ENCODE results near the gene PRPF38B. TPM values are rescaled to one million over a fixed set of nuclear protein-coding genes. Genes with fewer than 3 reads are reported as not detected.

PRPF38B gene
- polyA plus RNA-seq, 1 of the 3 experiments (the other 2 are of a cell fraction): 17.5 TPM

- Histone ChIP-seq H3K79me2 (ENCODE audit: insufficient read depth) (peaks cover 70% of the 10 kb centered on the region), H3K36me3 (replicated peaks in 1 of 2; ENCODE audit: control insufficient read depth in 1 of 2, insufficient read depth in 2 of 2, low read length in 1 of 2) (peaks cover 58 to 59% of the 10 kb centered on the region in 2 experiments), H3K9me2 (no peaks in the 10 kb centered on the region), H3F3A (replicated peaks; ENCODE audit: insufficient read depth) (peaks cover 11% of the 10 kb centered on the region), H3K4me2 (peak overlapping the region; percentile 85; the same call in 1 of the 2 replicates), H3K4me3 (ENCODE audit: low read depth in 2 of 2, low read length in 1 of 2) (no peak overlapping the region), H2AFZ (ENCODE audit: low read depth) (no peak overlapping the region), H3K27me3 (ENCODE audit: insufficient read depth) (no peaks in the 10 kb centered on the region), H3K9ac (no peak overlapping the region), H3K4me1 (ENCODE audit: control insufficient read depth in 1 of 2, insufficient read depth in 2 of 2, low read depth in 1 of 2, low read length in 1 of 2) (peaks cover 11 to 16% of the 10 kb centered on the region in 2 experiments; a peak in 3 of 4 replicates), H4K20me1 (ENCODE audit: insufficient read depth) (peaks cover 33% of the 10 kb centered on the region), H3K9me3 (no peaks in the 10 kb centered on the region), H3K27ac (ENCODE audit: low read depth in 2 of 2, low read length in 1 of 2) (no peak overlapping the region)
- no peak for DNase-seq
- no peak for TF ChIP-seq IRF3 (IDR thresholded peaks at IDR 0.05; ENCODE audit: low read depth, low read length)
- TF ChIP-seq YY1 (IDR thresholded peaks at IDR 0.05; ENCODE audit: low read depth): no peak
- TF ChIP-seq PBX3 (IDR thresholded peaks at IDR 0.05): no peak
- no peak for TF ChIP-seq ELF1 (IDR thresholded peaks at IDR 0.05)
- TF ChIP-seq TCF12 (IDR thresholded peaks at IDR 0.05): no peak
- TF ChIP-seq SIN3A (IDR thresholded peaks at IDR 0.05; ENCODE audit: borderline replicate concordance, low read depth, low read length): no peak
- TF ChIP-seq POLR2AphosphoS5 (IDR thresholded peaks at IDR 0.05; ENCODE audit: low read depth, low read length): no peak
- no peak for TF ChIP-seq TEAD4 (IDR thresholded peaks at IDR 0.05; ENCODE audit: borderline replicate concordance, insufficient read depth)
- TF ChIP-seq NRF1 (IDR thresholded peaks at IDR 0.05; ENCODE audit: low read depth, low read length): no peak
- POLR2A ChIA-PET: no interaction called here
- WGBS (ENCODE audit: low lambda C conversion rate): 95% methylated on average over 5 of the region's 5 CpGs
- CTCF ChIA-PET: interaction anchor here (0.6 kb wide), 1 partner anchor 113 kb away, joined by 3 read pairs; no protein-coding TSS in a partner anchor
Measured at GRCh38 chr1:108695535-108695934, 3.4 kb downstream of the PRPF38B start.

DNA sequence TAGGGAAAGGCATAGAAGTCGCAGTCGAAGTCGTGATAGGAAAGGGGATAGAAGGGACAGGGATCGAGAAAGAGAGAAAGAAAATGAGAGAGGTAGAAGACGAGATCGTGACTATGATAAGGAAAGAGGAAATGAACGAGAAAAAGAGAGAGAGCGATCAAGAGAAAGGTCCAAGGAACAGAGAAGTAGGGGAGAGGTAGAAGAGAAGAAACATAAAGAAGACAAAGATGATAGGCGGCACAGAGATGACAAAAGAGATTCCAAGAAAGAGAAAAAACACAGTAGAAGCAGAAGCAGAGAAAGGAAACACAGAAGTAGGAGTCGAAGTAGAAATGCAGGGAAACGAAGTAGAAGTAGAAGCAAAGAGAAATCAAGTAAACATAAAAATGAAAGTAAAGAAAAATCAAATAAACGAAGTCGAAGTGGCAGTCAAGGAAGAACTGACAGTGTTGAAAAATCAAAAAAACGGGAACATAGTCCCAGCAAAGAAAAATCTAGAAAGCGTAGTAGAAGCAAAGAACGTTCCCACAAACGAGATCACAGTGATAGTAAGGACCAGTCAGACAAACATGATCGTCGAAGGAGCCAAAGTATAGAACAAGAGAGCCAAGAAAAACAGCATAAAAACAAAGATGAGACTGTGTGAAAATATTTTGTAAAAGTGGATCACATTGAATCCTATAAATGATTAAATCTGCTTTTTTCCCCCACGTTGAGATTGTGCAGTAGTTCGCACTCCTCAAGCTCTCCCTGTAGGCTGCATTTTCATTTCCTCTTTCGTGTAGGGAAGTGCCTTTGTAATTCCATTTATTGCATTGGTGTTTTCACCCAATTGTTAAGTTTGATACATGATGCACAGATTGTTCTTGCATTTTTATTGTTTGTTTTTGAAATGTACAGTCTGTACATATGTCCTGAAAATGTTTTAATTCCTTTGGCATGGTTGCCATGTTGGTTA lies 7.5 kb downstream of the PRPF38B start:
- no peaks in the 10 kb centered on the region for H3K27me3 ChIP-seq (ENCODE audit: insufficient read depth)
- H3K36me3 ChIP-seq (replicated peaks in 1 of 2; ENCODE audit: control insufficient read depth in 1 of 2, insufficient read depth in 2 of 2, low read length in 1 of 2): peaks cover 71 to 73% of the 10 kb centered on the region in 2 experiments
- H3K4me2 ChIP-seq: no peak overlapping the region
- H3K79me2 ChIP-seq (ENCODE audit: insufficient read depth): peaks cover 36% of the 10 kb centered on the region
- peaks cover 6 to 16% of the 10 kb centered on the region in 2 experiments; a peak in 3 of 4 replicates for H3K4me1 ChIP-seq (ENCODE audit: control insufficient read depth in 1 of 2, insufficient read depth in 2 of 2, low read depth in 1 of 2, low read length in 1 of 2)
- H3K4me3 ChIP-seq (ENCODE audit: low read depth in 2 of 2, low read length in 1 of 2): no peak overlapping the region
- TF ChIP-seq EZH2phosphoT487 (IDR thresholded peaks at IDR 0.05; ENCODE audit: borderline replicate concordance, low read depth) (no peak), IRF3 (IDR thresholded peaks at IDR 0.05; ENCODE audit: low read depth, low read length) (no peak), TAF1 (IDR thresholded peaks at IDR 0.05; ENCODE audit: borderline replicate concordance, low read depth, low read length) (no peak), TCF12 (IDR thresholded peaks at IDR 0.05) (no peak), JUND (IDR thresholded peaks at IDR 0.05) (no peak), MEF2A (IDR thresholded peaks at IDR 0.05; ENCODE audit: borderline replicate concordance, low read depth) (no peak), REST (IDR thresholded peaks at IDR 0.05; ENCODE audit: low read depth, low read length) (no peak), EP300 (IDR thresholded peaks at IDR 0.05; ENCODE audit: borderline replicate concordance in 1 of 2, low read depth in 1 of 2, low read length in 1 of 2) (no peak), GABPA (IDR thresholded peaks at IDR 0.05; ENCODE audit: low read depth) (no peak)
- H2AFZ ChIP-seq (ENCODE audit: low read depth): no peak overlapping the region
- peaks cover 31% of the 10 kb centered on the region for H3F3A ChIP-seq (replicated peaks; ENCODE audit: insufficient read depth)
- no peak overlapping the region for H3K27ac ChIP-seq (ENCODE audit: low read depth in 2 of 2, low read length in 1 of 2)
- H3K9me3 ChIP-seq: no peaks in the 10 kb centered on the region
- ChIA-PET CTCF (no interaction called here), POLR2A (no interaction called here)
- no peaks in the 10 kb centered on the region for H3K9me2 ChIP-seq
- peaks cover 11% of the 10 kb centered on the region for H4K20me1 ChIP-seq (ENCODE audit: insufficient read depth)
- no peak overlapping the region for H3K9ac ChIP-seq
- WGBS (ENCODE audit: low lambda C conversion rate): 94% methylated on average over 22 of the region's 22 CpGs
- DNase-seq: no peak
